Activated T-helper 17 cell treated with anti-CD3 and anti-CD28 coated beads, Interleukin-2, amount 50 U/mL, for 72 hours (primary cell): ENCODE measurements around the gene PYDC1. TPM values are rescaled to one million over a fixed set of nuclear protein-coding genes. Genes with fewer than 3 reads are reported as not detected.

Experiments
- ATAC-seq: fragments of 150-1000 bp; cut with Tn5 transposase; replicated peaks from 2 replicates; pipeline ENCODE4 v1.10.0; 2021; ENCODE audit warnings: mild to moderate bottlenecking, moderate library complexity
- H3K27ac Mint-ChIP-seq: one replicate; pipeline ENCODE4 v1.8.0; 2022; ENCODE audit warnings: mixed read lengths
- H3K27me3 Mint-ChIP-seq: one replicate; pipeline ENCODE4 v1.8.0; 2022; ENCODE audit warnings: mixed read lengths
- H3K36me3 Mint-ChIP-seq: one replicate; pipeline ENCODE4 v1.8.0; 2022; ENCODE audit warnings: low read depth, mild to moderate bottlenecking, mixed read lengths
- H3K4me1 Mint-ChIP-seq: one replicate; pipeline ENCODE4 v1.8.0; 2022; ENCODE audit warnings: mixed read lengths
- H3K4me3 Mint-ChIP-seq: one replicate; pipeline ENCODE4 v1.8.0; 2022; ENCODE audit warnings: mild to moderate bottlenecking, mixed read lengths
- H3K9me3 Mint-ChIP-seq: one replicate; pipeline ENCODE4 v1.8.0; 2022; ENCODE audit warnings: mixed read lengths
- total RNA-seq, 2 donors: library from RNA; stranded (reverse); gene quantifications; one replicate each; pipeline ENCODE4 v1.2.3, GENCODE V29; 2022

The PYDC1 gene
- total RNA-seq, 2 donors from 2014 or later, result 0.61 TPM; not detected in 1

DNA sequence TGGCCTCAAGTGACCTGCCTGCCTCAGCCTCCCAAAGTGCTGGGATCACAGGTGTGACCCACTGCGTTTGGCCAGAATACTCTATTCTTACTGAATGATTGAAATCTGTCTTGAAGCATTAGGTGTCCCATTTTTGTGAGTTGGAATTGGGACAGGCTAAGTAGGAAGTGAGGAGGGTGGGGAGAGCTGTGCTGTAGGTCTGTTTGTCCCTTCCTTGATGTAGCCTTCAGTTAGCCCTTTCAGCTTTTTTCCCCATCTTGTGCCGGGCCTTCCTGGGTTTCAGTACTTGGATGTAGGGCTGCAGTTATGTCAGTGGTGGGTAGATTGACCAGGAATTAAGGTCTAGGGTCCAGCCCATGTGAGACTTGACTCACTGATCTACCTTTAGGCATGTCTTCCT, 23.1 kb downstream of the PYDC1 start:
- Mint-ChIP-seq H3K27me3 (no peaks in the 10 kb centered on the region), H3K27ac (peak overlapping the region; percentile 80), H3K4me1 (peaks cover 47% of the 10 kb centered on the region), H3K36me3 (peaks cover 98% of the 10 kb centered on the region), H3K4me3 (peak overlapping the region; percentile 35), H3K9me3 (no peaks in the 10 kb centered on the region)
- no peak for ATAC-seq

- no peaks in the 10 kb centered on the region for H3K27me3 Mint-ChIP-seq
- peaks cover 50% of the 10 kb centered on the region for H3K4me1 Mint-ChIP-seq
- H3K9me3 Mint-ChIP-seq, result no peaks in the 10 kb centered on the region
- H3K4me3 Mint-ChIP-seq, result peak overlapping the region; percentile 35
- H3K27ac Mint-ChIP-seq, result peak overlapping the region; percentile 80
- peaks cover 99% of the 10 kb centered on the region for H3K36me3 Mint-ChIP-seq
- no peak for ATAC-seq
Measured at GRCh38 chr16:31192856-31193642, 23.9 kb downstream of the PYDC1 start.

DNA sequence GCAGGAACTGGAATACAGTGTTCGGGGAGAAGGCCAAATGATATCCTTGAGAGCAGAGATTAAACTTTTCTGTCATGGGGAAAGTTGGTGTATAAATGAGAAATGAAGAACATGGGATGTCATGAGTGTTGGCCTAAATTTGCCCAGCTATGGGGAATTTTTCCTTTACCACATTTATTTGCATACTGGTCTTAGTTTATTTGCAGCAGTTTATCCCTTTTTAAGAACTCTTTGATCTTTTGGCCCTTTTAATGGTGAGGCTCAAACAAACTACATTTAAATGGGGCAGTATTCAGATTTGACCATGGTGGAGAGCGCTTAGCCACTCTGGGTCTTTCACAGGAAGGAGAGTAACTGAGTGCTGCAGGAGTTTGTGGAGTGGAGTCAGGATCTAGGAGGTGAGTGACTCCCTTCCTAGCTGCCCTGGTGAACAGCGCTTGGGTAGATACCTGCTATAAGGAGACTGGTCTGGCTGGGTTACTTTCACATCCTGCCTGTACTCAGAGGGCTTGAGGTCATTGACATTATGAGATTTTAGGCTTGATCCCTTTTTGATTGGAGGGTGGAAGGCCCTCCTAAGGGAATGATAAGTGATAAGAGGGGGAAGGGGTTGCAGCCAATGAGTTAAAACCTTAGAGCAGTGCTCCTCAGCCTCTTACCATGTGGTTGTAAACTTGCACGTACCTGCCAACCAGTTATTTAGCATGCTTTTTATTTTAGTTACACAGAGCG, 25.1 kb downstream of the PYDC1 start:
- no peaks in the 10 kb centered on the region for H3K27me3 Mint-ChIP-seq
- H3K36me3 Mint-ChIP-seq, result peaks cover 100% of the 10 kb centered on the region
- peaks cover 58% of the 10 kb centered on the region for H3K4me1 Mint-ChIP-seq
- no peaks in the 10 kb centered on the region for H3K9me3 Mint-ChIP-seq
- no peak for ATAC-seq
- peak overlapping the region; percentile 14 for H3K4me3 Mint-ChIP-seq
- peak overlapping the region; percentile 77 for H3K27ac Mint-ChIP-seq

- no peaks in the 10 kb centered on the region for H3K27me3 Mint-ChIP-seq
- peaks cover 100% of the 10 kb centered on the region for H3K36me3 Mint-ChIP-seq
- no peaks in the 10 kb centered on the region for H3K9me3 Mint-ChIP-seq
- H3K4me1 Mint-ChIP-seq, result peaks cover 67% of the 10 kb centered on the region
- H3K4me3 Mint-ChIP-seq, result no peak overlapping the region
- H3K27ac Mint-ChIP-seq, result peak overlapping the region; percentile 77
- no peak for ATAC-seq
Measured at GRCh38 chr16:31190818-31191444, 26.0 kb downstream of the PYDC1 start.

- Mint-ChIP-seq H3K4me1 (peaks cover 76% of the 10 kb centered on the region), H3K36me3 (peaks cover 100% of the 10 kb centered on the region)
Measured at GRCh38 chr16:31190061-31190460, 26.9 kb downstream of the PYDC1 start.

GRCh38 chr16:31189412-31189778, 27.5 kb downstream of the PYDC1 start:
- H3K4me3 Mint-ChIP-seq, result peak overlapping the region; percentile 99
- H3K9me3 Mint-ChIP-seq, result no peaks in the 10 kb centered on the region
- peaks cover 100% of the 10 kb centered on the region for H3K36me3 Mint-ChIP-seq
- no peak for ATAC-seq
- H3K27me3 Mint-ChIP-seq, result no peaks in the 10 kb centered on the region
- peak overlapping the region; percentile 77 for H3K27ac Mint-ChIP-seq
- H3K4me1 Mint-ChIP-seq, result peaks cover 82% of the 10 kb centered on the region

More at GRCh38 chr16:31190061-31190460, 26.9 kb downstream of the PYDC1 start:
- Mint-ChIP-seq H3K27ac (peak overlapping the region; percentile 77), H3K9me3 (no peaks in the 10 kb centered on the region), H3K27me3 (no peaks in the 10 kb centered on the region), H3K4me3 (peak overlapping the region; percentile 99)
- ATAC-seq, result no peak

DNA sequence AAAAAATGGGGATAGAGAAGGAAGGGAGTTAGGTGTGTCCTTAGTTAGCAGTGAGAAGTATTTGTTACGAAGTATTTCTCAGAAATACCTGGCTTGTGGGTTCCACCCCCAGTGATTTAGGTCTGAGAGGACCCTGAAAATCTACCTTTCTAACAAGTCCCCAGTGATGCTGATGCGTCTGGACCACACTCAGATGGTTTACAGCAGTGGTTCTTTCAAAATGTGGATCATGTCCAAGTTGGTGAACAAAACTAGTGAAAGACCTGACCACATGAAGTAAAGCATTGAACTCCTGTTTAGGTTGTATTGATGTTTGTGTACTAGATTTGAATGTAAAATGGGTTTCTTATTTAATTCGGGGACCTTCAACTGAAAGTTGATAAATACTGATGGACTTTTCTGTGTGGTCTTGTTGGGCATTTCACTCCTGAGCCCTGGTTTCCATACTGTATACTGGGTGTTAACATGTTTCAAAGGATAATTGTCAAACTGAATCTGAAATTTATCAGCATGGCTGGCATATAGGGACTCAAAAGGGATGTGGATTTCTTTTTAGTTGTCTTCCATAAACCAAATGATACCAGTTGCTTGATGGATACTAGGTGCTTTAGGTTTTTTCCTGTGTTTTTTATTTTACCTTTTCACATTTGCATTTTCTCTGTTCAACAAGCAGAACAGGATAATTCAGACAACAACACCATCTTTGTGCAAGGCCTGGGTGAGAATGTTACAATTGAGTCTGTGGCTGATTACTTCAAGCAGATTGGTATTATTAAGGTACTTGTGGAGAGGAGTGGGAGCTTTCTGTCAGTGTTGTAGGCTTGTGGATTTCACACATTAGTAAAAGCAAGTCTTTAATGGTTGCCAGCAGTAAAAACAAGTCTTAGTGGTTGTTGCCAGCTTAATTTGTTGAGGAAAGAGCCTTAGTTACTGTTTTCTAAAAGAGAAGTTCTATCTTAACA, 28.2 kb downstream of the PYDC1 start:
- Mint-ChIP-seq H3K4me3 (peak overlapping the region; percentile 99), H3K27me3 (no peaks in the 10 kb centered on the region), H3K4me1 (peaks cover 81% of the 10 kb centered on the region), H3K36me3 (peaks cover 100% of the 10 kb centered on the region), H3K27ac (peak overlapping the region; percentile 77), H3K9me3 (no peaks in the 10 kb centered on the region)
- peak; percentile 18 for ATAC-seq

DNA sequence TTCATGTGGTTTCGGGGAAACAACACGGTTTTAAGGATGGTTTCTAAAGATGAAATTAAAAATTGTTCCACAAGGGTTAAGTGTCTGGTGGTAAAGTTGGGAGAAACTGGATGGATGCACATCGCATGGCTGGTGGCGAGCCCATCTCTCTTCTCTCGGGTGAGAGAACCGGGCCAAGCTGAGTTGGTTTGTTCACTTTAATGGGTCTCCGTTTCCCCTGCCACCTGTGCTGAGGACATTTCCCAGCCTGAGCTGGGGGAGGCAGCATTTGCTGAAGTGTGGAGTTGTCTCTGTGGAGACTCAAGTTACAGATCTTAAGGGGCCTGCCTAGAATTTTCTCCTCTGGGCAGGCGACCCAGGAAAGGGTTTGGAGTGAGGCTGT, 29.1 kb downstream of the PYDC1 start:
- ATAC-seq, result no peak
- Mint-ChIP-seq H3K4me3 (peak overlapping the region; percentile 99), H3K36me3 (peaks cover 100% of the 10 kb centered on the region), H3K4me1 (peaks cover 80% of the 10 kb centered on the region), H3K27me3 (no peaks in the 10 kb centered on the region), H3K9me3 (no peaks in the 10 kb centered on the region), H3K27ac (peak overlapping the region; percentile 77)

GRCh38 chr16:31186930-31187807, 29.8 kb downstream of the PYDC1 start:
- Mint-ChIP-seq H3K9me3 (no peaks in the 10 kb centered on the region), H3K4me3 (peak overlapping the region; percentile 99), H3K4me1 (peaks cover 86% of the 10 kb centered on the region), H3K36me3 (peaks cover 100% of the 10 kb centered on the region), H3K27me3 (no peaks in the 10 kb centered on the region), H3K27ac (peak overlapping the region; percentile 77)
- no peak for ATAC-seq

GRCh38 chr16:31186176-31186575, 30.8 kb downstream of the PYDC1 start:
- Mint-ChIP-seq H3K27me3 (no peaks in the 10 kb centered on the region), H3K36me3 (peaks cover 100% of the 10 kb centered on the region), H3K9me3 (no peaks in the 10 kb centered on the region), H3K4me1 (peaks cover 76% of the 10 kb centered on the region), H3K4me3 (peak overlapping the region; percentile 99), H3K27ac (peak overlapping the region; percentile 76)
- ATAC-seq, result no peak

DNA sequence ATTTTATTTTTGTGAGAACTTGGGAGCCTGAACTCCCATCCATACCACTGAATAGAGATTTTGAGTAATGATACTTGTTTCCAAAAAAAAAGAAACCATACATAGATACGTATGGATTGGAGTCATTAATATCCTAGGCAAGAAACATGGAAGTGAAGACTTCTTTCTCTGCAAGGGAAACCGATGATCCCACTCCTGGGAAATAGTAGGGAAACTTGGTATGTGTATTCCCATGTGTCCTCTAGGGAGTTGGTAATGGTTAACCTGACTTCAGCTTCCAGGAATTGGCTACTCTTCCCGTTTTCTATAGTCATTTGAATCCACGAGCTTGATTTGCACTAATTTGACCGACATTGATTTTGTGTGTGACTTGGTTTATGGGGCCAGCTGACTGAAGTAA, 31.6 kb downstream of the PYDC1 start:
- ATAC-seq, result no peak
- peak overlapping the region; percentile 76 for H3K27ac Mint-ChIP-seq
- no peaks in the 10 kb centered on the region for H3K27me3 Mint-ChIP-seq
- peaks cover 100% of the 10 kb centered on the region for H3K36me3 Mint-ChIP-seq
- peaks cover 70% of the 10 kb centered on the region for H3K4me1 Mint-ChIP-seq
- peak overlapping the region; percentile 99 for H3K4me3 Mint-ChIP-seq
- H3K9me3 Mint-ChIP-seq, result no peaks in the 10 kb centered on the region

DNA sequence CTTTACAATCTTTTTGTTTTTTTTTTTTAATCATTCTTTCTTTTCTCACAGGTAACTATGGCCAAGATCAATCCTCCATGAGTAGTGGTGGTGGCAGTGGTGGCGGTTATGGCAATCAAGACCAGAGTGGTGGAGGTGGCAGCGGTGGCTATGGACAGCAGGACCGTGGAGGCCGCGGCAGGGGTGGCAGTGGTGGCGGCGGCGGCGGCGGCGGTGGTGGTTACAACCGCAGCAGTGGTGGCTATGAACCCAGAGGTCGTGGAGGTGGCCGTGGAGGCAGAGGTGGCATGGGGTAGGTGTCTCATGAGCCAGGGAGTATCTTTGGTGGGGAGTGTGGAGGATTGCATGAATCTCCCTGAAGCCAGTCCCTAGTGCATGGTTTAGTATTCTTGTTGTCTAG, 32.0 kb downstream of the PYDC1 start:
- H3K36me3 Mint-ChIP-seq, result peaks cover 100% of the 10 kb centered on the region
- ATAC-seq, result no peak
- H3K4me1 Mint-ChIP-seq, result peaks cover 66% of the 10 kb centered on the region
- H3K27me3 Mint-ChIP-seq, result no peaks in the 10 kb centered on the region
- H3K4me3 Mint-ChIP-seq, result peak overlapping the region; percentile 99
- H3K27ac Mint-ChIP-seq, result peak overlapping the region; percentile 76
- H3K9me3 Mint-ChIP-seq, result no peaks in the 10 kb centered on the region
